ENCODE data around the gene CBX5.

DNA sequence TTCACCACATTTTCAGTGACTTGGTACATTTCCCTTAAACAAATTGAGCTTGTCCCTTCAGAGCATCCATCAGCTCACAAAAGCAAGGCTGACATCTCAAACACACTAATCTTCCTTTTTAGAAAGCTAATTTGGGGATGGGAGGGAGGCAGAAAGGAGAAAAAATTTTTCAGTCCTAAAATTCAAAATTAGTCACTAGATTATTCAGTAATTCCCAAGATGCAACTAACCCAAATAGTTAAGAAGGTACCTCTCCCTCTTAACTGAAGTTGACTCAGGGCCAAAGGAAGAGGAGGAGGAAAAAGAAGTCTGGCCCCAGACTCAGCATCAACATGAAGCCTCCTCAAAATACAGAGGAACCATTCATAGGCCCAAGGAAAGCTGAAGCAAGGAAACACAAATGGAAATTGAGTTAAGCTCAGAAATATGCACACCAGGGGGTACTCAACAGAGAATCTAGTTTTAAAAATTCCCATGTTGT, 21.7 kb downstream of the CBX5 start:
- TF ChIP-seq, protein P1, sequence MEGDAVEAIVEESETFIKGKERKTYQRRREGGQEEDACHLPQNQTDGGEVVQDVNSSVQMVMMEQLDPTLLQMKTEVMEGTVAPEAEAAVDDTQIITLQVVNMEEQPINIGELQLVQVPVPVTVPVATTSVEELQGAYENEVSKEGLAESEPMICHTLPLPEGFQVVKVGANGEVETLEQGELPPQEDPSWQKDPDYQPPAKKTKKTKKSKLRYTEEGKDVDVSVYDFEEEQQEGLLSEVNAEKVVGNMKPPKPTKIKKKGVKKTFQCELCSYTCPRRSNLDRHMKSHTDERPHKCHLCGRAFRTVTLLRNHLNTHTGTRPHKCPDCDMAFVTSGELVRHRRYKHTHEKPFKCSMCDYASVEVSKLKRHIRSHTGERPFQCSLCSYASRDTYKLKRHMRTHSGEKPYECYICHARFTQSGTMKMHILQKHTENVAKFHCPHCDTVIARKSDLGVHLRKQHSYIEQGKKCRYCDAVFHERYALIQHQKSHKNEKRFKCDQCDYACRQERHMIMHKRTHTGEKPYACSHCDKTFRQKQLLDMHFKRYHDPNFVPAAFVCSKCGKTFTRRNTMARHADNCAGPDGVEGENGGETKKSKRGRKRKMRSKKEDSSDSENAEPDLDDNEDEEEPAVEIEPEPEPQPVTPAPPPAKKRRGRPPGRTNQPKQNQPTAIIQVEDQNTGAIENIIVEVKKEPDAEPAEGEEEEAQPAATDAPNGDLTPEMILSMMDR (IDR thresholded peaks at IDR 0.05): no peak
- no peak for TF ChIP-seq POLR2AphosphoS5 (IDR thresholded peaks at IDR 0.05; ENCODE audit: low read depth, low read length)
- no peak for TF ChIP-seq TCF7L2 (IDR thresholded peaks at IDR 0.05; ENCODE audit: low read depth, low read length)
